Right hindlimb (tissue), 1 donor: ENCODE results near the gene CCDC8.
"Not testable (repeated sequence)": the region's sequence is repeated elsewhere in the genome, so short reads cannot be mapped to it uniquely, and the experiment has no call there.

Source experiments
- DNase-seq: peaks from one replicate; pipeline ENCODE4 v3.0.0-alpha.2; 2018

Gene CCDC8

GRCh38 chr19:46413262-46414031 lies at the start of gene CCDC8:
TSS of gene CCDC8 (minus strand) at chr19:46413564. CDS start at chr19:46412810, 754 bp downstream.
- peak; percentile 98 for DNase-seq

- no peak for DNase-seq
Observed at GRCh38 chr19:46461537-46461936, 48.2 kb upstream of the CCDC8 start.

GRCh38 chr19:46460981-46461380 lies 47.6 kb upstream of the CCDC8 start:
- DNase-seq = no peak

- no peak for DNase-seq
Observed at GRCh38 chr19:46460055-46460454, 46.7 kb upstream of the CCDC8 start.

- DNase-seq = no peak
Observed at GRCh38 chr19:46456930-46457329, 43.6 kb upstream of the CCDC8 start.

- DNase-seq = no peak
Observed at GRCh38 chr19:46454244-46454643, 40.9 kb upstream of the CCDC8 start.

GRCh38 chr19:46453661-46454060 lies 40.3 kb upstream of the CCDC8 start:
- no peak for DNase-seq

GRCh38 chr19:46452186-46452585 lies 38.8 kb upstream of the CCDC8 start:
- no peak for DNase-seq

GRCh38 chr19:46451352-46451751 lies 38.0 kb upstream of the CCDC8 start:
- DNase-seq = peak; percentile 79

- no peak for DNase-seq
Observed at GRCh38 chr19:46450737-46451136, 37.4 kb upstream of the CCDC8 start.

- DNase-seq = no peak
Observed at GRCh38 chr19:46449228-46449627, 35.9 kb upstream of the CCDC8 start.

- no peak for DNase-seq
Observed at GRCh38 chr19:46448601-46449000, 35.2 kb upstream of the CCDC8 start.

- DNase-seq = peak; percentile 58
Observed at GRCh38 chr19:46447824-46448223, 34.5 kb upstream of the CCDC8 start.

- DNase-seq = no peak
Observed at GRCh38 chr19:46447006-46447405, 33.6 kb upstream of the CCDC8 start.

GRCh38 chr19:46446021-46446420 lies 32.7 kb upstream of the CCDC8 start:
- no peak for DNase-seq

GRCh38 chr19:46442808-46443450 lies 29.6 kb upstream of the CCDC8 start:
- peak; percentile 68 for DNase-seq

GRCh38 chr19:46441866-46442265 lies 28.5 kb upstream of the CCDC8 start:
- DNase-seq = no peak

GRCh38 chr19:46435689-46436088 lies 22.3 kb upstream of the CCDC8 start:
- DNase-seq = not testable (repeated sequence)

GRCh38 chr19:46435009-46435408 lies 21.6 kb upstream of the CCDC8 start:
- no peak for DNase-seq

GRCh38 chr19:46433470-46433869 lies 20.1 kb upstream of the CCDC8 start:
- DNase-seq = not testable (repeated sequence)

- DNase-seq = no peak
Observed at GRCh38 chr19:46431824-46432223, 18.5 kb upstream of the CCDC8 start.

GRCh38 chr19:46429999-46430398 lies 16.6 kb upstream of the CCDC8 start:
- no peak for DNase-seq

- peak; percentile 85 for DNase-seq
Observed at GRCh38 chr19:46428239-46429135, 15.1 kb upstream of the CCDC8 start, which contains the start of gene PNMA8C. TSS of gene PNMA8C (minus strand) at chr19:46428936. CDS start at chr19:46428359, 577 bp downstream.
